OCI-LY7 (cell line): Measurements from ENCODE around the gene BPIFB3. TPM values are rescaled to one million over a fixed set of nuclear protein-coding genes. Genes with fewer than 3 reads are reported as not detected.

Experiments
- BruUV-seq: library from RNA; stranded (reverse); fragments of 400-500 nt; replicated peaks from 2 replicates; lab custom pipeline; 2021; lab: Mats Ljungman, UMichigan
- CTCF ChIA-PET: fragments of 300-600 bp; sonication (Branson Sonifier 250); formaldehyde crosslinking; loops from one replicate; lab custom pipeline; 2022; ENCODE audit warnings: antibody characterized with exemption; ENCODE audit not compliant: unreplicated experiment; lab: Charles Lee
- POLR2A ChIA-PET: fragments of 300-600 bp; sonication (Branson Sonifier 250); formaldehyde crosslinking; loops from one replicate; lab custom pipeline; 2022; ENCODE audit warnings: antibody characterized with exemption; lab: Charles Lee
- DNase-seq: peaks from one replicate; pipeline ENCODE4 v3.0.0-alpha.2; 2015; ENCODE audit warnings: low spot score
- H2AFZ ChIP-seq: fragments of 200-600 bp; sonication (generic), shearing (Covaris generic); 2 replicates; pipeline ENCODE4 v1.6.1; 2014; ENCODE audit warnings: mild to moderate bottlenecking, antibody characterized with exemption, low read length, moderate library complexity
- H3K27ac ChIP-seq: fragments of 200-600 bp; sonication (generic); 2 replicates; pipeline ENCODE4 v1.5.1; 2014; ENCODE audit warnings: mixed run types, low read depth, mild to moderate bottlenecking, moderate library complexity, low read length, inconsistent platforms; ENCODE audit not compliant: poor library complexity, severe bottlenecking
- H3K36me3 ChIP-seq: fragments of 200-600 bp; sonication (generic); 2 replicates; pipeline ENCODE4 v1.6.1; 2014; ENCODE audit warnings: mild to moderate bottlenecking, antibody characterized with exemption, low read length, moderate library complexity, mixed read lengths; ENCODE audit not compliant: insufficient read depth
- H3K4me1 ChIP-seq: fragments of 200-600 bp; sonication (generic); 2 replicates; pipeline ENCODE4 v1.5.1; 2014; ENCODE audit warnings: mild to moderate bottlenecking, low read length; ENCODE audit not compliant: insufficient read depth, poor library complexity, severe bottlenecking
- H3K4me2 ChIP-seq: fragments of 200-600 bp; sonication (generic); 2 replicates; pipeline ENCODE4 v1.6.1; 2014; ENCODE audit warnings: mild to moderate bottlenecking, low read length
- H3K4me3 ChIP-seq: fragments of 200-600 bp; sonication (generic); 2 replicates; pipeline ENCODE4 v1.5.1; 2014; ENCODE audit warnings: mild to moderate bottlenecking, low read depth, low read length; ENCODE audit not compliant: poor library complexity, severe bottlenecking
- H3K79me2 ChIP-seq: fragments of 200-600 bp; sonication (generic); 2 replicates; pipeline ENCODE4 v1.6.1; 2016; ENCODE audit warnings: low read depth, mild to moderate bottlenecking, low read length, moderate library complexity, mixed read lengths; ENCODE audit not compliant: insufficient read depth
- H3K9me2 ChIP-seq: fragments of 200-600 bp; sonication (generic); 2 replicates; pipeline ENCODE4 v1.6.1; 2016; ENCODE audit warnings: mild to moderate bottlenecking, low read length, mixed read lengths; ENCODE audit not compliant: insufficient read depth
- H3K9me3 ChIP-seq: fragments of 200-600 bp; sonication (generic); 2 replicates; pipeline ENCODE4 v1.6.1; 2014; ENCODE audit warnings: mild to moderate bottlenecking, mixed run types, low read length, mixed read lengths
- H4K20me1 ChIP-seq: fragments of 200-600 bp; sonication (generic); 2 replicates; pipeline ENCODE4 v1.6.1; 2014; ENCODE audit warnings: mild to moderate bottlenecking, antibody characterized with exemption, low read length, moderate library complexity, mixed read lengths; ENCODE audit not compliant: insufficient read depth
- CTCF ChIP-seq: fragments of 200-600 bp; sonication (generic); conservative IDR thresholded peaks from 2 replicates; pipeline ENCODE4 v1.5.1; 2014; ENCODE audit warnings: mild to moderate bottlenecking, antibody characterized with exemption, low read length, moderate library complexity, mixed read lengths
- EZH2phosphoT487 ChIP-seq: fragments of 200-600 bp; sonication (generic); IDR thresholded peaks from 2 replicates; pipeline ENCODE4 v1.6.1; 2018; ENCODE audit warnings: low read depth, borderline replicate concordance, mild to moderate bottlenecking, mixed run types, antibody characterized with exemption, low read length, moderate library complexity, mixed read lengths
- intact Hi-C: fragments of 100-400 bp; cut with micrococcal nuclease; formaldehyde crosslinking; loops from one replicate; pipeline ENCODE4 v1.10.0; 2022; ENCODE audit not compliant: unreplicated experiment
- total RNA-seq, 2 experiments: library from RNA; depleted of rRNA in 1 of 2; stranded (reverse); fragments of >200 nt in 1 of 2; shearing (Covaris generic) in 1 of 2; gene quantifications; 2 replicates each; pipeline ENCODE4 v1.2.3, GENCODE V29; 2014 to 2022

Gene BPIFB3
- total RNA-seq, 2 experiments from 2014 or later = not detected

GRCh38 chr20:33027769-33028751, 25.6 kb upstream of the BPIFB3 start:
- no TSS peak for BruUV-seq

DNA sequence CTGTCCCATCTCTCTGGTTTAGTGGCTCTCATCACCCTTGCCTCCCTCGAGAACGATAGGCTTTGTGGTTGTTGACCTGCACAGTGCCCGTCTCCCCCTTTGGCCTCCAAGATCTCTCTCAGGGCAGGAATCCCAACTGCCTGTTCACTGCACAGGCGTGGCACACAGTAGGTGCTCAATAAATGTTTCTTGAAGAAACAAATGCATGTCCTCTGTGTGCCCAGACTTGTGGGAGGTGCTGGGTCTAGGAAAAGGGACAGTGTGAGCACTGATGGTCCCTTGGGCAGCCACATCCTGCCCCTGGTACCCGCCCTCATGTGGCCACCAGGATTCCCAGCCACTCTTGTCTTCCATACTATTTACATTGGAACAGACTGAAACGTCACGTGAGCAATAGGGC, 24.8 kb upstream of the BPIFB3 start:
- POLR2A ChIA-PET = no interaction called here
- no peak for TF ChIP-seq CTCF
- no peak for TF ChIP-seq EZH2phosphoT487
- Histone ChIP-seq H3K27ac (no peak overlapping the region), H3K79me2 (no peaks in the 10 kb centered on the region), H3K9me2 (no peaks in the 10 kb centered on the region), H4K20me1 (no peaks in the 10 kb centered on the region), H3K4me3 (no peak overlapping the region), H3K9me3 (no peaks in the 10 kb centered on the region), H3K36me3 (no peaks in the 10 kb centered on the region), H3K4me2 (no peak overlapping the region), H3K4me1 (no peaks in the 10 kb centered on the region), H2AFZ (no peak overlapping the region)
- no peak for DNase-seq
- CTCF ChIA-PET = no interaction called here
- no TSS peak for BruUV-seq
- intact Hi-C loops = no loop called here

More at GRCh38 chr20:33027769-33028751, 25.6 kb upstream of the BPIFB3 start:
- ChIA-PET POLR2A (no interaction called here), CTCF (no interaction called here)
- Histone ChIP-seq H3K27ac (no peak overlapping the region), H3K36me3 (no peaks in the 10 kb centered on the region), H3K4me1 (no peaks in the 10 kb centered on the region), H3K79me2 (no peaks in the 10 kb centered on the region), H4K20me1 (no peaks in the 10 kb centered on the region), H3K9me2 (no peaks in the 10 kb centered on the region), H3K9me3 (no peaks in the 10 kb centered on the region), H3K4me3 (no peak overlapping the region), H3K4me2 (no peak overlapping the region), H2AFZ (no peak overlapping the region)
- TF ChIP-seq EZH2phosphoT487 (no peak), CTCF (no peak)
- intact Hi-C loops = no loop called here
- DNase-seq = no peak

DNA sequence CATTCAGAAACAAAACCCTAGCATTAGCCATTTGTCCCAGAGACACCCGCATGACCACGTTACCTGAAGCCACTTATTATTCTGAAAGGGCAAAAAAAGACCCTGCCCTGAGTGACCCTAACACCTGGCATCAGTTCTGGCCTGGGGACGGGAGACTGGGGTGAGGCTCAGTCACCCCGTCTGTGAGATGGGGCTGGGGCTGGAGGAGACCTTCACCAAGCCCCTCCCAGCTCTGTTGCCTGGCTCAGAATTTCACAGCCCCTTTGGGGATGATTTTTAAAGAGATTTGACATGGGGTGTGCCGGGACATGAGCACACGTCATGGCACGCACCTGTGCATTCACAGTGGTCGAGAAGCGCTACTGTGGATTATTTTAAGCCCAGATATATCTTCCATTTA, 23.6 kb upstream of the BPIFB3 start:
- POLR2A ChIA-PET = no interaction called here

More for the DNA sequence above, 23.6 kb upstream of the BPIFB3 start:
- Histone ChIP-seq H3K9me3 (no peaks in the 10 kb centered on the region), H2AFZ (no peak overlapping the region), H3K4me2 (no peak overlapping the region), H4K20me1 (no peaks in the 10 kb centered on the region), H3K9me2 (no peaks in the 10 kb centered on the region), H3K4me1 (no peaks in the 10 kb centered on the region), H3K27ac (no peak overlapping the region), H3K36me3 (no peaks in the 10 kb centered on the region), H3K4me3 (no peak overlapping the region), H3K79me2 (no peaks in the 10 kb centered on the region)
- CTCF ChIA-PET = no interaction called here
- no TSS peak for BruUV-seq
- intact Hi-C loops = no loop called here
- DNase-seq = no peak
- TF ChIP-seq EZH2phosphoT487 = no peak
- TF ChIP-seq CTCF = no peak
